NCI-H2107 treated with DMSO at 0.1 percent for 48 hours (cell line): ENCODE measurements around the gene SAMD4A.

Source experiments
- DNase-seq: peaks from one replicate; lab custom pipeline; 2025; ENCODE audit not compliant: unreplicated experiment; lab: John Stamatoyannopoulos, UW

Gene SAMD4A

GRCh38 chr14:54698966-54699530 is 132.1 kb downstream of the SAMD4A start:
- no peak for DNase-seq

- no peak for DNase-seq
These were observed 132.8 kb downstream of the SAMD4A start for GRCh38 chr14:54699735-54700134.

GRCh38 chr14:54700717-54701116 is 133.8 kb downstream of the SAMD4A start:
- no peak for DNase-seq

GRCh38 chr14:54702014-54702491 is 135.1 kb downstream of the SAMD4A start:
- no peak for DNase-seq

- DNase-seq = no peak
These were observed 135.6 kb downstream of the SAMD4A start for GRCh38 chr14:54702492-54702891.

- no peak for DNase-seq
These were observed 136.2 kb downstream of the SAMD4A start for GRCh38 chr14:54703082-54703481.

- no peak for DNase-seq
These were observed 136.8 kb downstream of the SAMD4A start for GRCh38 chr14:54703724-54704123.

- DNase-seq = no peak
These were observed 137.8 kb downstream of the SAMD4A start for GRCh38 chr14:54704768-54705167.

GRCh38 chr14:54706769-54707168 is 139.8 kb downstream of the SAMD4A start:
- no peak for DNase-seq

GRCh38 chr14:54708161-54708560 is 141.2 kb downstream of the SAMD4A start:
- no peak for DNase-seq

- DNase-seq = no peak
These were observed 142.1 kb downstream of the SAMD4A start for GRCh38 chr14:54708982-54709381.

GRCh38 chr14:54709444-54709843 is 142.5 kb downstream of the SAMD4A start:
- DNase-seq = no peak

GRCh38 chr14:54709867-54710266 is 142.9 kb downstream of the SAMD4A start:
- DNase-seq = no peak

GRCh38 chr14:54711312-54711711 is 144.4 kb downstream of the SAMD4A start:
- no peak for DNase-seq

GRCh38 chr14:54711812-54712464 is 145.0 kb downstream of the SAMD4A start:
- no peak for DNase-seq

- no peak for DNase-seq
These were observed 145.7 kb downstream of the SAMD4A start for GRCh38 chr14:54712465-54713200.

GRCh38 chr14:54713379-54713778 is 146.5 kb downstream of the SAMD4A start:
- no peak for DNase-seq

GRCh38 chr14:54715239-54715638 is 148.3 kb downstream of the SAMD4A start:
- no peak for DNase-seq

GRCh38 chr14:54715811-54716210 is 148.9 kb downstream of the SAMD4A start:
- DNase-seq = no peak

- DNase-seq = no peak
These were observed 149.9 kb downstream of the SAMD4A start for GRCh38 chr14:54716862-54717261.

- no peak for DNase-seq
These were observed 151.1 kb downstream of the SAMD4A start for GRCh38 chr14:54718046-54718445.

- DNase-seq = no peak
These were observed 152.5 kb downstream of the SAMD4A start for GRCh38 chr14:54719406-54719805.
